HG03175 (cell line): ENCODE results near the gene COX7A2.

Experiments
- ATAC-seq: cut with Tn5 transposase; IDR thresholded peaks from one replicate; pipeline ENCODE4 v1.9.1; 2021; ENCODE audit warnings: mild to moderate bottlenecking, moderate library complexity; ENCODE audit not compliant: unreplicated experiment

Gene COX7A2

DNA sequence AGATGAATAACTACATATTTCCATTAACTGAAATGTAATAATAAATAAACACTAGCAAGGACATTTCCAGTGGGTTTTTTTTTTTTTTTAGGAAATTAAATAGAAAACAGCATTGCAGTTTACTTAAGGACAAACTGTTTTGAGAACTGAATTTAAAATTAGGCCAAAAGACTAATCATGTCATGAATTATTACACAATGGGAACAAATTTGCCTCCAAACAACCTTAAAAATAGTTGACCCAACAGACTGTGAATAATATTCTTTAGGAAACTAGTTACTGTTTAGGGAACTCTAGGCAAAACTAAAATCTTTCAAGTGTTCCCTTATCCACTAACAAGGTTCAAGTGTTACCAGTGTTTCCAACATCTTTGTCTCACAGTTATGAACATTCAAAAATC, 21.3 kb downstream of the COX7A2 start:
- no peak for ATAC-seq

DNA sequence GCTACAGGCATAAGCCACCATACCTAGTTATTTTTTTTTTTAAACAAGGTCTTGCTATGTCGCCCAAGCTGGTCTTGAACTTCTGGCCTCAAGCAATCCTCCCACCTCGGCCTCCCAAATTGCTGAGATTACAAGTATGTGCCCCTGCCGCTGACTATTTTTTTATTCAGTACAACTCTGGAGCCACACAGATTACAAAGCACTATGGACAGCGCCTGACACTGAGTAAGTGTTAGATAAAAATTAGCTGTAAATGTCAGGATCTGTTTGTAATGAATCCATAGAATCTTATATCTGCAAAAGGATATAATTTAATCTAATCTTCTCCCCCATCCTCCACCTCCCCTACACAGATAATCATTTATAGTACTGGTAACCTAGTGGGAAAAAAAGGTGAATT, 22.5 kb downstream of the COX7A2 start:
- no peak for ATAC-seq

- no peak for ATAC-seq
These were observed 23.2 kb downstream of the COX7A2 start for GRCh38 chr6:75220357-75220756.

- ATAC-seq = no peak
These were observed 24.3 kb downstream of the COX7A2 start for GRCh38 chr6:75219263-75219662.

DNA sequence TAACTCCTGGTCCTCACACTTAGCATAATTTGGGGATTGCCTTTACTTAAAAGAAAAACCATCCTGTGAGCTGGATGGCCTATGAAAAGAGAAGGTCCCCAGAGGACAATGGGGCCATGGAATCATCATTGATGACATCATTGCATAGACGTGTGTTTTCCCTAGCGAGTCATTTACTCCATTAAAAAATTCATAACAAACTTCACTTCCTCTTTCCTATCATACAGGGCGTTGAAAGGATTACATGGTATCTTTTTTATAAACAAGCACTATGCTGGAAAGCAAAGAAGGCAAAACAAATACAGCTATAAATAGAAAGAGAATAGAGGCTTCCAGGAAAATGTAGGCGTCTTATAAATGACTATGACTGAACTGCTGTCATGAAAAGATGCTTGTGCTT, 26.4 kb downstream of the COX7A2 start:
- no peak for ATAC-seq

- ATAC-seq = no peak
These were observed 28.3 kb downstream of the COX7A2 start for GRCh38 chr6:75215291-75215690.

- ATAC-seq = no peak
These were observed 29.9 kb downstream of the COX7A2 start for GRCh38 chr6:75213732-75214131.

DNA sequence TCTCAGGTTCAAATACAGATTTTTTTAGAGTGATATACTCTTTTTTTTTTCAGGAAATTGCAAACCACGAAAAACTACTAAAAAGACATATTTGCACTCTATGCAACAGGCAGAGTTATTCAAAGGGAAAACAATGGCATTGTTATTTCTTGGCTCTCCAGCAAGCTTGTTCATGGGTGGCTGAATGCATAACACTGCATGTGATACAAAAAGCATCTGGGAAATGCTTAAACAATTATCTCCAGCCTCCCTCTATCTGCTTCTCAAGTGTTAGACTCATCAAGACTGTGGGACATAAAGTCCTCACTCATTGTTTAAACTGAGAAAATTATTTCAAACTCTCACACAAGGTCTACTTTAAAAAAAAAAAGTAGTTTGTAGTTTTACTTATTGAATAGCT, 30.5 kb downstream of the COX7A2 start:
- ATAC-seq = no peak

DNA sequence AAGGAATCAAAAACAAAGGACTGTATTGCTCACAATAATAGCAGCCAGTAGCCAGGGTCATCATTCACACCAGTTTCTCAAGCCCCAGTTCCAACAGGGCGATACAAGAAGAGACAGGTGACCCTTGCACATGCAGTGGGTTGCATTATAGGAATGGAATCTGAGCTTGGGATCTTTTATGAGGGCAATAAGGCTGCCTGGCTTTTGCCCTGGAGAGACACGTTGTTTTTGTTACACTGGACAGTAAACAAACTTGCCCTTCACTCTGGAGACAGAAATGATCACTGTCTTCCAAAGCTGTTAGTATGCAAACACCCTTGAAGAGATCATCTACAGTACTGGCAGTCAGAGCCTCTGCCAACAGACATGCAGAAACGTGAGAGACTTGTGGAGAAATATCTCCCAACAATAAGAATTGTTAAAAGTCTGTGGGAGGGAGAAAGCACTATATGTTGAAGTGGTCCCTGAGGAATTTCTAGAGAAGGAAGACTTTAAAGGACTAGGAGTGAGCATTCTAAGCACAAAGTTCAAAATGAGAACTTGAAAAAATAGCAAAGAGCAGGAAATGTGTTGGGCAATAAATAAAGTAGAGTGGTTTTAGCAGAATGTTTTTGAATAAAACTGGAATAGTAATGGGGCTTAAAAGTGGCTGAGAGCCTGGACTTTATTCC, 31.5 kb downstream of the COX7A2 start:
- no peak for ATAC-seq

GRCh38 chr6:75210885-75211739, 32.5 kb downstream of the COX7A2 start:
- ATAC-seq = no peak

GRCh38 chr6:75209184-75209723, 34.3 kb downstream of the COX7A2 start:
- no peak for ATAC-seq

DNA sequence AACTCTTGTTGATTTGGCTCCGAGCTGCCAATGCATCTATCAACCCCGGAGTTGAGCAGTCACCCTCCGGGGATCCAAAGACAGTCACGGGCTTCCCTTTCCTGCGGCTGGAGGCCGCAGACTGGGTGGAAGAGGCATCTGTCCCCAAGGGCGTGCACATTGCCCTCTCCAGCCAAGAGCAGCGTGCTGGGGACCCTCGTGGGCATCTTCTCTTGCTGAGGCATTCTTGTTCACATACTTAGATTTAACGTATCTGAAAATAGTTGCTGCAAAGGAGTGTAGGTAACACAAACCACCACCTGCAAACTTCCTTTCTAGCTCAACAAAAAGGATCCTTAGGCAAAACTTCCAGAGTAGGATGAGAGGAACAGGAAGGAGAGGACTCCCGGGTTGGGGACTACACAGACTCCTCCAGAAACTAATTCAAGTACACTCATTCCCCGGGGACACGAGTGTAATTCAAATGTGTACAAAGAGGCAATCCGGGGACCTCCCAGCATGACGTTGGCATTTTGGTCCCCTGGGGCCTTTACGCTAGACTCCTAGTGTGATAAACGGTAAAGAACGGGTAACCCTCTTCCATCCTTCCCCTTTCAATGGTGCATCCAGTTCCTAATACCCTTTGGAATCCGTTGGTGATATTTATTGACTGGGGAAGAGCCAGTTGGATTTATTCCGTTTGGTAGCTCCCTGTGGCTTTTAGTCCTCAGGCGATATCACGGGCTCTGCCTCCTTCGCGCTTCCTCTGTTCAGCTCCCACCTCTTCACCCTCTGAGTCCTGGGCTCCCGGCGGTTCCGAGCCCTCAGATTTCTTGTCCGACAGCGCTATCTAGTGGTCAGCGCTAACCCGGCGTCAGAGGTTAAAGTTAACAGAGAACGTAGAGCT, 35.1 kb downstream of the COX7A2 start:
- ATAC-seq = peak; percentile 77

DNA sequence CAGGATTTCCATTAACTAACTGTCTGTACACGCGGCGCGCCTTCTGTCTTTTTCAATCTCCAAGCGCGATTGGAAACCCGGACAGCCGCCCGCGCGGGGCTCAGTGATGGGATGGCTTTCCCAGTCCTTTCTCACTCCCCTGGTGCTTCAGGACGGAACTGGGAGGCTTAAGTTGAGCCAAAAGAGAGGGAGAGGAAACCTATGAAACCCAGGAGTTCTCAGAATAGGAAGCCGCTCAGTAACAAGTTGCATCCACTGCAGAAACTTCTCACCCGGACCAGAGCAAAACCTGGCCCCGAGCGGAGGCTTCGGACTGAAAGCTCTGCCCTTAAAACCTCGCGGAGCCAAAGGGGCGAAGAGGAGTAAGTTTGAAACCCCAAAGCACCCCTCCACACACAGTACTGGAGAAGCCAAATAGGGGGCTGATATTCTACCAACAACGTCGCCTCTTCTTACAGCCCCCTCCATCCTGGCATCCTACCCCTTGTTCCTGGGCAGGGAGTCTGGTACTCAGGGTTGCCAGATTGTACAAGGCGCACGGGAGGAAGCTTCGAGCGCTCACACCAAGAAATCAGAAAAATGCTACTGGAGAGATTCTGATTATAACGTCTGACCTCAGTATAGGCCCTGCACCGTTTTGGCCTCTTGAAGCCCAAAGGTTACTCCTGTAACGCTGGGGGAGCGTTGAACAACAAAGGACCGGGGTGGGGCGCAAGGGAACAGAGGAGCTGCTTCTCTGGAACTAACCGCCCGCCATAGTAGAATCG, 36.8 kb downstream of the COX7A2 start:
- no peak for ATAC-seq

- ATAC-seq = no peak
These were observed 37.6 kb downstream of the COX7A2 start, which contains the start of gene COL12A1 for GRCh38 chr6:75205776-75206575. COL12A1 (minus strand) TSS chr6:75206053; CDS start chr6:75202792, 3,261 bp downstream.

DNA sequence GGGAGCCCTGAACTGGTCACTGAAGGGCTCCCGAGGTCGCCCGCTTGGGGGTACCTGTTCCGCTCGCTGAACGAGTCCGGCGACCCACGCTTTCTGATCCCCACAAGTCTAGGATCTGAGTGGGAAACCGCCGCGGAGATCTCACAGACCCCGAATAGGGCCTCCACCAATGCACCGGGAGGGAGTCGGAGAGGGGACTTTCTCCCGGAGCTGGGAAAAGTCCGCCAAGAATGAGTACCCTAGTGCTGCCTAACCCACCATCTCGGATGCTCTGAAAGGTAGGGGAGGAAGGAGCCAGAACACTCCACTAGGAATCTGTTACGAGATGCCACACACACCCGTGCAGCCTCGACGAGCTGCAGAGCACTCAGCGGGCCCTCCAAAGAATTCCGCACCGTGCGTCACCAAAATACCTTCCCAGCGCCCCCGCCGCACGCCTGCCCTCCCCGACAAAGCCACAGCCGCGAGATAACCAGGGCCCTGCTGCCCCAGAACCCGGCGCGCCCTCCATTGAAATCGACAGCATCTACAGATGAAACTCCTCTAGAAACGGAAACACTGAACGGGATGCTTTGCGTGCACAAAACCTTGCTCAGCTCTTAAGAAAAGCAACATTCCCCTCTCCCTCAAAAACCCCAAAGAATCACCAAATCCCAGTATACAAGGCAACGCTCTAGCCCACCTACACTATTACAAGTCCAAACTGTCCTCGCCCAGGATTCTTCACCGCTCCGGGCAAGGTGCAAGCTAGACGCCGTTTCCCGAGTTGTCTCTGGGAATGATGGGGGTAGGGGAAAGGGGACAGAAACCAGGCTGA, 38.4 kb downstream of the COX7A2 start:
- no peak for ATAC-seq

DNA sequence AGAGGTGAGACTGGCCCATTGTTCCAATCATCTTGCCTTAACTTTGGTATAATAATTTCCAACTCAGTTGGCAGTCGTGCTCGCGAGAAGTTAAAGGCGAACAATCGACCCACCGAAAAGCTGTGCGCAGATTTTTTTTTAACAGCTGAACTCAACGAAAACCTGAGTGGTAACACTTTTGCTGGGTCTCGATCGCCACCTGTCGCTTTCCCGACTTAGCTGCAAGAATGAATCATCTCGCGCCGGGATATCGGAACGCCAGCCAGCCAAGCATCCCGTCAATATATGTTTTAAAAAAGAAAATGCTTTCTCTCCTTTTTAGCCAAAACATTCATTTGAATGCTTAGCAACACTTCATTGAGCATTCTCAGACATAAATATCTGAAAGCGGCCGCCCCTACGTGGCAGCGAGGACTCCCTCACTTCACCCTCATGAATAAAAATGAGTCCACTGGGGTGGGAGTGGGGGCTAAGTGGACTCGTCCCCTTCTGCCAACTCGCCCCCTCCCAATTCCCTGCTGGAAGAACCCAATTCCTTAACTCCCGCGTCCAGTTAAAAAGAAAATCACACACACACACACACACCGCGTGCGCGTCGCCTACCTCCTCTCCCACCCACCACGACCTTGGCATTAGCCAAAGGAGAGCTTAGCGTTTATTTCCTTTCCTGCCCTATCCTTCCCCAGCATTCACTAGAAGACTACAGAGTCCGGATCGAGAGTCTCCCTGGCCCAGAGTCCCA, 39.2 kb downstream of the COX7A2 start:
- ATAC-seq = no peak

GRCh38 chr6:75203721-75204120, 39.9 kb downstream of the COX7A2 start:
- no peak for ATAC-seq

GRCh38 chr6:75202676-75203131, 40.9 kb downstream of the COX7A2 start:
- ATAC-seq = no peak
